IMR-90 (cell line): ENCODE data around the gene CLSTN1. TPM values are rescaled to one million over a fixed set of nuclear protein-coding genes. Genes with fewer than 3 reads are reported as not detected.

Experiments
- ATAC-seq: fragments of 200-7000 bp; cut with Tn5 transposase; 2 replicates; pipeline ENCODE4 v1.9.1; 2020; ENCODE audit warnings: low read depth, mild to moderate bottlenecking, moderate library complexity
- BruUV-seq: library from RNA; stranded (reverse); fragments of 400-500 nt; replicated peaks from 2 replicates; lab custom pipeline; 2021; lab: Mats Ljungman, UMichigan
- CTCF ChIA-PET: fragments of 300-600 bp; formaldehyde crosslinking; extraction: SDS; loops from one replicate; lab custom pipeline; 2021; ENCODE audit warnings: antibody characterized with exemption; lab: Yijun Ruan, JAX
- POLR2A ChIA-PET: fragments of 300-600 bp; sonication (Branson Sonifier 250); formaldehyde crosslinking; loops from one replicate; lab custom pipeline; 2022; ENCODE audit warnings: antibody characterized with exemption; ENCODE audit not compliant: unreplicated experiment; lab: Charles Lee
- DNase-seq: peaks from one replicate; pipeline ENCODE4 v3.0.0; 2013
- H2AFZ ChIP-seq: replicated peaks from 2 replicates; pipeline ENCODE3; 2013; ENCODE audit warnings: low read length, mild to moderate bottlenecking; ENCODE audit not compliant: poor library complexity
- H2AK5ac ChIP-seq: 2 replicates; pipeline ENCODE4 v1.6.1; 2013; ENCODE audit warnings: low read depth, low read length, inconsistent platforms
- H2AK9ac ChIP-seq: replicated peaks from 2 replicates; pipeline ENCODE3; 2013; ENCODE audit warnings: mild to moderate bottlenecking, low read depth, low read length, moderate library complexity; ENCODE audit not compliant: poor library complexity
- H2BK120ac ChIP-seq: 2 replicates; pipeline ENCODE4 v1.6.1; 2013; ENCODE audit warnings: low read depth, low read length, inconsistent platforms
- H2BK15ac ChIP-seq: 3 replicates; pipeline ENCODE4 v1.6.1; 2013; ENCODE audit warnings: low read depth, low read length, inconsistent platforms
- H2BK20ac ChIP-seq: 2 replicates; pipeline ENCODE4 v1.6.1; 2013; ENCODE audit warnings: low read depth, mild to moderate bottlenecking, inconsistent platforms, low read length, moderate library complexity
- H2BK5ac ChIP-seq: 2 replicates; pipeline ENCODE4 v1.6.1; 2013; ENCODE audit warnings: mild to moderate bottlenecking, low read depth, low read length, inconsistent platforms; ENCODE audit not compliant: poor library complexity, severe bottlenecking
- H3K14ac ChIP-seq: replicated peaks from 2 replicates; pipeline ENCODE4 v1.6.1; 2013; ENCODE audit warnings: low read depth, low read length, inconsistent platforms
- H3K18ac ChIP-seq: 2 replicates; pipeline ENCODE4 v1.6.1; 2013; ENCODE audit warnings: low read depth, low read length, control low read depth
- H3K23ac ChIP-seq: 2 replicates; pipeline ENCODE4 v1.6.1; 2013; ENCODE audit warnings: low read depth, low read length, inconsistent platforms
- H3K27ac ChIP-seq: 2 replicates; pipeline ENCODE4 v1.5.1; 2013; ENCODE audit warnings: mild to moderate bottlenecking, control low read depth, low read length; ENCODE audit not compliant: insufficient read depth
- H3K27me3 ChIP-seq: 2 replicates; pipeline ENCODE4 v1.6.1; 2013; ENCODE audit warnings: low read length; ENCODE audit not compliant: control insufficient read depth, insufficient read depth
- H3K36me3 ChIP-seq: 2 replicates; pipeline ENCODE4 v1.6.1; 2013; ENCODE audit warnings: low read length, mixed read lengths; ENCODE audit not compliant: control insufficient read depth, insufficient read depth
- H3K4ac ChIP-seq: 2 replicates; pipeline ENCODE4 v1.6.1; 2013; ENCODE audit warnings: low read depth, low read length, inconsistent platforms
- H3K4me1 ChIP-seq: 2 replicates; pipeline ENCODE4 v1.6.1; 2013; ENCODE audit warnings: low read length, mixed read lengths; ENCODE audit not compliant: control insufficient read depth, insufficient read depth
- H3K4me2 ChIP-seq: 2 replicates; pipeline ENCODE4 v1.6.1; 2013; ENCODE audit warnings: low read depth, mild to moderate bottlenecking, control low read depth, low read length, moderate library complexity
- H3K4me3 ChIP-seq: 2 replicates; pipeline ENCODE4 v1.5.1; 2013; ENCODE audit warnings: low read depth, mild to moderate bottlenecking, control low read depth, low read length, moderate library complexity; ENCODE audit not compliant: insufficient read depth
- H3K56ac ChIP-seq: 2 replicates; pipeline ENCODE4 v1.6.1; 2013; ENCODE audit warnings: low read length, inconsistent platforms; ENCODE audit not compliant: insufficient read depth; ENCODE audit errors: extremely low read depth
- H3K79me1 ChIP-seq, 2 experiments: 2 replicates each; pipeline ENCODE4 v1.6.1; 2013; ENCODE audit warnings: low read length in 2 of 2, inconsistent platforms in 1 of 2, low read depth in 1 of 2
- H3K9ac ChIP-seq: 2 replicates; pipeline ENCODE4 v1.6.1; 2013; ENCODE audit warnings: low read depth, low read length, control low read depth
- H3K9me1 ChIP-seq: 2 replicates; pipeline ENCODE4 v1.6.1; 2013; ENCODE audit warnings: low read length, inconsistent platforms; ENCODE audit not compliant: insufficient read depth
- H3K9me3 ChIP-seq: 2 replicates; pipeline ENCODE4 v1.6.1; 2013; ENCODE audit warnings: low read length; ENCODE audit not compliant: control insufficient read depth, insufficient read depth
- H4K20me1 ChIP-seq: 2 replicates; pipeline ENCODE4 v1.6.1; 2013; ENCODE audit warnings: low read length, inconsistent platforms; ENCODE audit not compliant: insufficient read depth
- H4K5ac ChIP-seq: 2 replicates; pipeline ENCODE4 v1.6.1; 2013; ENCODE audit warnings: mild to moderate bottlenecking, low read depth, low read length, control low read depth
- H4K8ac ChIP-seq, 2 experiments: 2 replicates each; pipeline ENCODE4 v1.6.1; 2013; ENCODE audit warnings: low read depth in 2 of 2, low read length in 2 of 2, control low read depth in 1 of 2, inconsistent platforms in 1 of 2
- H4K91ac ChIP-seq: 2 replicates; pipeline ENCODE4 v1.6.1; 2013; ENCODE audit warnings: low read depth, low read length, inconsistent platforms; ENCODE audit not compliant: insufficient read depth
- CEBPB ChIP-seq: IDR thresholded peaks from 2 replicates; pipeline ENCODE4 v1.6.1; 2012; ENCODE audit warnings: low read depth, low read length, improper control_type of control experiment
- MAFK ChIP-seq: IDR thresholded peaks from 2 replicates; pipeline ENCODE4 v1.6.1; 2012; ENCODE audit warnings: low read depth, low read length, improper control_type of control experiment
- MAZ ChIP-seq: IDR thresholded peaks from 2 replicates; pipeline ENCODE4 v1.6.1; 2012; ENCODE audit warnings: low read depth, mild to moderate bottlenecking, low read length, improper control_type of control experiment, moderate library complexity, borderline replicate concordance
- RAD21 ChIP-seq: IDR thresholded peaks from 2 replicates; pipeline ENCODE4 v1.6.1; 2012; ENCODE audit warnings: low read length, improper control_type of control experiment
- RCOR1 ChIP-seq: IDR thresholded peaks from 2 replicates; pipeline ENCODE4 v1.6.1; 2012; ENCODE audit warnings: mild to moderate bottlenecking, low read length, improper control_type of control experiment; ENCODE audit not compliant: insufficient replicate concordance
- SMC3 ChIP-seq: fragments of 150-350 bp; IDR thresholded peaks from 2 replicates; pipeline ENCODE4 v1.6.1; 2016; ENCODE audit warnings: low read depth, mild to moderate bottlenecking, antibody characterized with exemption, low read length, moderate library complexity
- WGBS, 2 experiments: methylation state at CpG; one replicate each; pipeline versions ENCODE4 v1.1.5 to v1.1.7; 2013; ENCODE audit warnings: missing lambda C conversion rate in 2 of 2; ENCODE audit not compliant: insufficient read length in 1 of 2; ENCODE audit errors: extremely low coverage in 2 of 2; 5-methylcytosine and 5-hydroxymethylcytosine counted together
- dilution Hi-C: fragments of 300-500 bp; cut with HindIII; formaldehyde crosslinking; loops from one replicate; pipeline ENCODE4 v1.14.3; 2018; ENCODE audit warnings: low sequenced_read_pairs; ENCODE audit not compliant: unreplicated experiment
- in situ Hi-C: fragments of 300-500 bp; cut with MboI; formaldehyde crosslinking; loops from 3 replicates; pipeline ENCODE4 v1.14.3; 2019; ENCODE audit warnings: low sequenced_read_pairs, inconsistent platforms, mixed read lengths
- intact Hi-C: fragments of 100-400 bp; cut with micrococcal nuclease; formaldehyde crosslinking; loops from 2 replicates; pipeline ENCODE4 v1.10.0; 2022
- polyA plus RNA-seq, 3 experiments: library from polyadenylated mRNA; depleted of rRNA; stranded (reverse); fragments of >200 nt; gene quantifications; 2 replicates each; pipeline ENCODE4 v1.2.3, GENCODE V29; 2012; ENCODE audit warnings: low replicate concordance in 1 of 3
- total RNA-seq: library from RNA; depleted of rRNA; stranded (reverse); fragments of >200 nt; gene quantifications from 2 replicates; pipeline ENCODE4 v1.2.3, GENCODE V29; 2012
- TF ChIP-seq, protein P1 (sequence below): conservative IDR thresholded peaks from 2 replicates; pipeline ENCODE4 v1.5.1; 2012; ENCODE audit warnings: mild to moderate bottlenecking, low read depth, low read length, improper control_type of control experiment
- TF ChIP-seq, protein P2 (sequence below): fragments of 150-350 bp; IDR thresholded peaks from 2 replicates; pipeline ENCODE4 v1.6.1; 2017; ENCODE audit warnings: mild to moderate bottlenecking, antibody characterized with exemption, low read length, low read depth

Gene CLSTN1
- total and polyA plus RNA-seq, 2 of the 4 experiments (the other 2 are of a cell fraction) = 30.1 to 72.2 TPM

DNA sequence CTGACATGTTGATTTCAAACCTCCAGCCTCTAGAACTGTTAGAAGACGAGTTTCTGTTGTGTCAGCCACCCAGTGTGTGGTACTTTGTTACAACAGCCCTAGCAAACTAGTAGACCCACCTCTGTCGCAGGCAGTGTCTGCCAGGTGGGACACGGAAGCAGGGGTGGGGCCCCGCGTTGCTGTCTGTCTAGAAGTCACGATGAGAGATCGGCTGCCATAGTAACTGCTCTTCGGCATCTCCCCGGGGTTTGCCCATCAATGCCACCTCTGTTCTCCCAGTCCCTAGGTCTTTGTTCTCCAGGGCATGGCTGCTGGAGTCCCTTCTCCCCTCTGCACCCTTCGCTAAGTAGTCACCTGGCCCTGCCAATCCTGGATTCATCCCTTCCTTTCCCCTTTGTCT, 15.2 kb upstream of the CLSTN1 start:
- no peak overlapping the region for H3K18ac ChIP-seq
- intact Hi-C loops = no loop called here
- WGBS, 2 experiments = 83% methylated on average over 8 of the region's 10 CpGs; no CpG with 5 or more reads in 1 of the 2 experiments

More for the DNA sequence above, 15.2 kb upstream of the CLSTN1 start:
- no peak overlapping the region for H4K91ac ChIP-seq
- H2AK5ac ChIP-seq = no peak overlapping the region
- no peak overlapping the region for H4K8ac ChIP-seq
- in situ Hi-C loops (no loop called here), dilution Hi-C loops (no loop called here)
- H4K20me1 ChIP-seq = no peaks in the 10 kb centered on the region
- TF ChIP-seq SMC3 = no peak
- no peak for TF ChIP-seq CEBPB
- no peak for TF ChIP-seq RCOR1
- TF ChIP-seq, protein P1, sequence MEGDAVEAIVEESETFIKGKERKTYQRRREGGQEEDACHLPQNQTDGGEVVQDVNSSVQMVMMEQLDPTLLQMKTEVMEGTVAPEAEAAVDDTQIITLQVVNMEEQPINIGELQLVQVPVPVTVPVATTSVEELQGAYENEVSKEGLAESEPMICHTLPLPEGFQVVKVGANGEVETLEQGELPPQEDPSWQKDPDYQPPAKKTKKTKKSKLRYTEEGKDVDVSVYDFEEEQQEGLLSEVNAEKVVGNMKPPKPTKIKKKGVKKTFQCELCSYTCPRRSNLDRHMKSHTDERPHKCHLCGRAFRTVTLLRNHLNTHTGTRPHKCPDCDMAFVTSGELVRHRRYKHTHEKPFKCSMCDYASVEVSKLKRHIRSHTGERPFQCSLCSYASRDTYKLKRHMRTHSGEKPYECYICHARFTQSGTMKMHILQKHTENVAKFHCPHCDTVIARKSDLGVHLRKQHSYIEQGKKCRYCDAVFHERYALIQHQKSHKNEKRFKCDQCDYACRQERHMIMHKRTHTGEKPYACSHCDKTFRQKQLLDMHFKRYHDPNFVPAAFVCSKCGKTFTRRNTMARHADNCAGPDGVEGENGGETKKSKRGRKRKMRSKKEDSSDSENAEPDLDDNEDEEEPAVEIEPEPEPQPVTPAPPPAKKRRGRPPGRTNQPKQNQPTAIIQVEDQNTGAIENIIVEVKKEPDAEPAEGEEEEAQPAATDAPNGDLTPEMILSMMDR = no peak
- no peak for TF ChIP-seq RAD21
- no peak for TF ChIP-seq MAZ
- no peak for TF ChIP-seq MAFK
- TF ChIP-seq, protein P2, sequence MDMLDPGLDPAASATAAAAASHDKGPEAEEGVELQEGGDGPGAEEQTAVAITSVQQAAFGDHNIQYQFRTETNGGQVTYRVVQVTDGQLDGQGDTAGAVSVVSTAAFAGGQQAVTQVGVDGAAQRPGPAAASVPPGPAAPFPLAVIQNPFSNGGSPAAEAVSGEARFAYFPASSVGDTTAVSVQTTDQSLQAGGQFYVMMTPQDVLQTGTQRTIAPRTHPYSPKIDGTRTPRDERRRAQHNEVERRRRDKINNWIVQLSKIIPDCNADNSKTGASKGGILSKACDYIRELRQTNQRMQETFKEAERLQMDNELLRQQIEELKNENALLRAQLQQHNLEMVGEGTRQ = no peak
- H3K23ac ChIP-seq = no peak overlapping the region
- H3K9ac ChIP-seq = no peak overlapping the region
- H3K4me2 ChIP-seq = no peak overlapping the region
- no peak overlapping the region for H2BK20ac ChIP-seq
- ATAC-seq (no peak), DNase-seq (no peak)
- no peak overlapping the region for H2AK9ac ChIP-seq
- CTCF ChIA-PET = no interaction called here
- no peak overlapping the region for H4K5ac ChIP-seq
- no peak overlapping the region for H2BK5ac ChIP-seq
- no TSS peak for BruUV-seq
- H2BK15ac ChIP-seq = no peak overlapping the region
- H3K4me1 ChIP-seq = peaks cover 7% of the 10 kb centered on the region; the same call in 1 of the 2 replicates
- H3K9me3 ChIP-seq = peaks cover 3% of the 10 kb centered on the region; the same call in 1 of the 2 replicates
- no peaks in the 10 kb centered on the region for H3K9me1 ChIP-seq
- POLR2A ChIA-PET = no interaction called here
- H2AFZ ChIP-seq = no peak overlapping the region
- H3K4me3 ChIP-seq = no peak overlapping the region
- no peaks in the 10 kb centered on the region for H3K79me1 ChIP-seq
- no peaks in the 10 kb centered on the region; the same call in 1 of the 2 replicates for H3K27me3 ChIP-seq
- H3K14ac ChIP-seq = no peak overlapping the region
- H3K27ac ChIP-seq = no peak overlapping the region
- H3K36me3 ChIP-seq = no peaks in the 10 kb centered on the region
- no peak overlapping the region for H2BK120ac ChIP-seq
- no peak overlapping the region for H3K56ac ChIP-seq
- H3K4ac ChIP-seq = no peak overlapping the region
